PC-9 (cell line): ENCODE data around the gene USF3.

Source experiments
- CTCF ChIP-seq: fragments of 200-600 bp; sonication (generic); conservative IDR thresholded peaks from 2 replicates; pipeline ENCODE4 v1.6.1; 2017; ENCODE audit warnings: mixed run types, antibody characterized with exemption, mild to moderate bottlenecking, moderate library complexity
- EZH2 ChIP-seq: fragments of 200-600 bp; sonication (generic); IDR thresholded peaks from 2 replicates; pipeline ENCODE4 v1.8.0; 2017; ENCODE audit warnings: antibody characterized with exemption, low read depth

GRCh38 chr3:113664523-113665094, 31.8 kb downstream of the USF3 start:
- TF ChIP-seq EZH2: no peak
- TF ChIP-seq CTCF: no peak
